K562 (cell line): ENCODE results near the gene CMTM1. TPM values are rescaled to one million over a fixed set of nuclear protein-coding genes. Genes with fewer than 3 reads are reported as not detected.

Experiments used
- ATAC-seq: fragments of 200-7000 bp; cut with Tn5 transposase; 3 replicates; pipeline ENCODE4 v1.9.1; 2020; ENCODE audit warnings: moderate library complexity
- BruUV-seq: library from RNA; stranded (reverse); fragments of 400-500 nt; replicated peaks from 2 replicates; lab custom pipeline; 2021; lab: Mats Ljungman, UMichigan
- CTCF ChIA-PET: fragments of 300-600 bp; formaldehyde crosslinking; extraction: SDS; loops from one replicate; lab custom pipeline; 2021; ENCODE audit warnings: low intra/inter-chr PET ratio; lab: Yijun Ruan, JAX
- POLR2A ChIA-PET: fragments of 300-600, 350-650 bp; sonication (Branson Sonifier 250); formaldehyde crosslinking; extraction: SDS; loops from one replicate; lab custom pipeline; 2021; ENCODE audit warnings: antibody characterized with exemption, inconsistent platforms; lab: Yijun Ruan, JAX
- DNase-seq, 4 experiments: peaks; one replicate each; pipeline versions ENCODE4 v3.0.0 to v3.0.0-alpha.2; 2011 to 2018; ENCODE audit warnings: low spot score in 3 of 4, mixed read lengths in 3 of 4; ENCODE audit errors: extremely low read depth in 1 of 4
- FAIRE-seq: peaks from 2 replicates; lab custom pipeline; 2011; peaks lifted over from hg19 to GRCh38; lab: Jason Lieb, UNC
- H2AFZ ChIP-seq: 2 replicates; pipeline ENCODE4 v1.6.0; 2011; ENCODE audit warnings: low read depth, low read length, control low read depth, inconsistent platforms
- H3K27ac ChIP-seq: fragments of 200-600 bp; 3 replicates; pipeline ENCODE4 v1.8.0; 2011; ENCODE audit warnings: low read depth, mild to moderate bottlenecking, control low read depth, inconsistent platforms, low read length, moderate library complexity, mixed read lengths; ENCODE audit errors: extremely low read depth
- H3K27me3 ChIP-seq, 2 experiments: fragments of 300-600 bp in 1 of 2; 2 replicates in 1 of 2; 3 replicates in 1 of 2; pipeline versions ENCODE4 v1.6.0 to v1.8.0; 2011; ENCODE audit warnings: inconsistent platforms in 2 of 2, low read length in 2 of 2, mild to moderate bottlenecking in 1 of 2, mixed read lengths in 1 of 2, moderate library complexity in 1 of 2; ENCODE audit not compliant: control insufficient read depth in 2 of 2, insufficient read depth in 2 of 2
- H3K36me3 ChIP-seq: fragments of 300-600 bp; 3 replicates; pipeline ENCODE4 v1.8.0; 2011; ENCODE audit warnings: mild to moderate bottlenecking, low read length, inconsistent platforms; ENCODE audit not compliant: control insufficient read depth, insufficient read depth
- H3K4me1 ChIP-seq, 2 experiments: fragments of 200-600 bp in 1 of 2; replicated peaks in 1 of 2; 2 replicates in 1 of 2; 3 replicates in 1 of 2; pipeline versions ENCODE4 v1.5.1 to v1.8.0; 2011; ENCODE audit warnings: inconsistent platforms in 2 of 2, low read length in 2 of 2, mild to moderate bottlenecking in 1 of 2, mixed read lengths in 1 of 2, moderate library complexity in 1 of 2; ENCODE audit not compliant: control insufficient read depth in 2 of 2, insufficient read depth in 2 of 2
- H3K4me2 ChIP-seq: 2 replicates; pipeline ENCODE4 v1.6.1; 2011; ENCODE audit warnings: low read length, control low read depth, inconsistent platforms, mixed read lengths; ENCODE audit not compliant: insufficient read depth
- H3K4me3 ChIP-seq: fragments of 200-600 bp; sonication (generic), shearing (Covaris generic); 2 replicates; pipeline ENCODE4 v1.5.1; 2016; ENCODE audit warnings: control low read depth, inconsistent platforms
- H3K79me2 ChIP-seq: fragments of 200-600 bp; 3 replicates; pipeline ENCODE4 v1.8.0; 2011; ENCODE audit warnings: low read length, inconsistent platforms; ENCODE audit not compliant: control insufficient read depth, insufficient read depth
- H3K9ac ChIP-seq, 2 experiments: 2 replicates each; pipeline versions ENCODE4 v1.6.0 to v1.6.1; 2011; ENCODE audit warnings: low read depth in 2 of 2, low read length in 2 of 2, control low read depth in 1 of 2, inconsistent platforms in 1 of 2, mild to moderate bottlenecking in 1 of 2, mixed read lengths in 1 of 2; ENCODE audit not compliant: insufficient read depth in 1 of 2
- H3K9me1 ChIP-seq: one replicate; pipeline ENCODE4 v1.6.0; 2011; ENCODE audit warnings: inconsistent platforms, mild to moderate bottlenecking, low read length, moderate library complexity; ENCODE audit not compliant: control insufficient read depth, insufficient read depth
- H3K9me3 ChIP-seq: replicated peaks from 2 replicates; pipeline ENCODE4 v1.5.1; 2011; ENCODE audit warnings: low read depth, low read length, inconsistent platforms; ENCODE audit not compliant: control insufficient read depth, insufficient read depth
- H4K20me1 ChIP-seq: replicated peaks from 2 replicates; pipeline ENCODE4 v1.6.1; 2011; ENCODE audit warnings: low read length, inconsistent platforms, mixed read lengths; ENCODE audit not compliant: control insufficient read depth, insufficient read depth
- CBFA2T3 ChIP-seq: fragments of 450-650 bp; IDR thresholded peaks from 2 replicates; pipeline ENCODE4 v1.6.1; 2017
- EGR1 ChIP-seq: fragments of 450-650 bp; conservative IDR thresholded peaks from 2 replicates; pipeline ENCODE4 v1.6.1; 2017; ENCODE audit warnings: mild to moderate bottlenecking
- KDM1A ChIP-seq, 2 experiments: fragments of 450-650 bp; IDR thresholded peaks; 2 replicates each; pipeline ENCODE4 v1.6.1; 2016; ENCODE audit warnings: mild to moderate bottlenecking in 2 of 2
- MYNN ChIP-seq, 2 experiments: sonication (generic); formaldehyde crosslinking in 1 of 2; IDR thresholded peaks; 2 replicates each; pipeline versions ENCODE4 v1.5.0 to v1.6.1; 2016 to 2020; ENCODE audit warnings: antibody characterized with exemption in 1 of 2, missing genetic modification reagents in 1 of 2
- PCBP1 ChIP-seq: fragments of 200-400 bp; formaldehyde crosslinking; IDR thresholded peaks from 2 replicates; pipeline ENCODE4 v1.6.1; 2018; ENCODE audit warnings: mild to moderate bottlenecking, low read depth, low read length; ENCODE audit not compliant: poor library complexity, severe bottlenecking
- SRSF1 ChIP-seq: fragments of 200-400 bp; formaldehyde crosslinking; IDR thresholded peaks from 2 replicates; pipeline ENCODE4 v1.6.1; 2017; ENCODE audit warnings: mild to moderate bottlenecking, low read depth, low read length, moderate library complexity
- ZBTB7A ChIP-seq: IDR thresholded peaks from 2 replicates; pipeline ENCODE4 v1.6.1; 2011; ENCODE audit warnings: low read depth, mild to moderate bottlenecking, low read length, moderate library complexity, borderline replicate concordance; ENCODE audit not compliant: control insufficient read depth
- WGBS: fragments of 100-300 bp; shearing (Covaris generic); methylation state at CpG from one replicate; pipeline ENCODE4 v1.1.6; 2016; ENCODE audit warnings: low coverage, mixed read lengths; ENCODE audit not compliant: insufficient coverage; ENCODE audit errors: missing lambda C conversion rate; 5-methylcytosine and 5-hydroxymethylcytosine counted together
- in situ Hi-C: fragments of 300-500 bp; cut with MboI; formaldehyde crosslinking; loops from 4 replicates; pipeline ENCODE4 v1.15.0; 2018; ENCODE audit warnings: inconsistent platforms, mixed read lengths
- intact Hi-C: fragments of 100-400 bp; cut with micrococcal nuclease; formaldehyde crosslinking; loops from 2 replicates; pipeline ENCODE4 v1.14.2; 2022
- polyA plus RNA-seq, 8 experiments: library from polyadenylated mRNA; depleted of rRNA in 4 of 8; stranded (reverse) in 5 of 8; unstranded in 3 of 8; fragments of >200 nt; fragmentation: Nextera tagmentation in 2 of 8; fragmentation: Illumina TruSeq in 1 of 8; extraction: Ambion mirVana in 2 of 8; extraction: Trizol in 1 of 8; gene quantifications; 2 replicates each; pipeline versions ENCODE4 v1.2.1 to v1.2.3, GENCODE V29; 2011 to 2014; ENCODE audit warnings: inconsistent platforms in 1 of 8, missing spikeins in 1 of 8
- total RNA-seq, 7 experiments: library from RNA; depleted of rRNA in 6 of 7; stranded (reverse); fragments of >200 nt in 6 of 7; fragmentation: Illumina TruSeq in 2 of 7; extraction: Trizol in 2 of 7; gene quantifications; 2 replicates each; pipeline versions ENCODE4 v1.2.1 to v1.2.3, GENCODE V29; 2011 to 2021; ENCODE audit warnings: low replicate concordance in 1 of 7
- TF ChIP-seq, protein P1 (sequence below): sonication (generic); formaldehyde crosslinking; IDR thresholded peaks from 2 replicates; pipeline ENCODE4 v1.8.0; 2023; ENCODE audit warnings: mild to moderate bottlenecking, missing genetic modification reagents

CMTM1 gene
- total and polyA plus RNA-seq, 9 of the 15 experiments (the other 6 are each of a cell fraction or from before 2014, with no cell fraction given): 0.25 to 2.6 (median 1.1) TPM; not detected in 2

DNA sequence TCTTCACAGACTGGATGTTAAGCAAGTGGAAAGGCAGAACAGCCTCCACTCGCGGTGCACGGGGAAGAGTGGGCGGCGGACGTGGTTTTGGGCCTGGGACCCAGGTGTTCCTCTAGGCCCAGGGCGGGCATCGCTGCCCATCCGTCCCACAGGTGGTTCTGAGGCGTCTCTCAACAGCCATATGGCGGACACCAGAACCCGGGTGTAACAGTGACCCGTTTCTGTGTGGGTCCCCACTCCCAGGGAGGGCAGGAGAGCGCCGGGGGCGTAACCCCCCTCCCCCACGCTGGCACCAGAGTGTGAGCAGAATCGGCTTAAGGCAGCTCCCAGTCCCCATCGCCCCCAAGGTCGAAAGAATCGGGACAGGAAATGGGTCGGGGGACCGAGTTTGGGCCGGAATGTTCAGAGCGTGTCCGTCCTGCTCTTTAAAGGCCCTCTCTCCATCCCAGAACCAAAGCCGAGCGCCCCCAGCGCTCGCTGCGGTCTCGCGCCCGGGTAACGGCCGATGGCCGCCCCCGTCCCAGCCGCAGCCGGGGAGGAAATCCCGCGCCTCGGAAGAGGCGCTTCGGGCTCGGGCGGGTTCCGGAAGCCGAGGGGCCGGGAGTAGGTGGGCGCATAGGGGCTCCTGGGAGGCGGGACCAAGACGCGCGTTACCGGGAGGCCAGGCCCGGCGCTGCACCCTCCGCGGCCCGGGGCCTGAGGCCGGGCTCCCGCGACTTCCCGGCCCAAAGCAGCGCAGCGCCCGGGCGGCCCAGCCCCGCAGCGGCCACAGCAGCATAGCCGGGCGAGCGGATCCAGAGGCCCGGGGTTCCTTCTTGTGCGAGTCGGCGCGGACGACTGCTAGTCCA lies 16.7 kb upstream of the CMTM1 start, which contains the start of gene TK2:
Gene TK2, minus strand, starts transcription at position 839 of the 848 bp plus-strand sequence. Its CDS starts 61 bp downstream, at position 778.
- H3K27me3 ChIP-seq: no peaks in the 10 kb centered on the region
- H3K9me1 ChIP-seq: peaks cover 3% of the 10 kb centered on the region
- TSS peak; percentile 44 for BruUV-seq
- H3K9me3 ChIP-seq: no peaks in the 10 kb centered on the region
- peak within 1 kb of the TSS; percentile 96 for H2AFZ ChIP-seq
- peaks cover 26% of the 10 kb centered on the region for H3K79me2 ChIP-seq
- 16% methylated on average over 45 of the region's 80 CpGs for WGBS
- in situ Hi-C loops: no loop called here
- ATAC-seq (peak; percentile 68), FAIRE-seq (no peak), DNase-seq (peak; percentile 69 to 89 (median 80))
- POLR2A ChIA-PET: interaction anchor here (1.0 to 1.3 kb wide), 3 partner anchors 10 to 192 kb away, joined by 3 to 5 read pairs (median 4); no protein-coding TSS in a partner anchor
- peak within 1 kb of the TSS; percentile 60 for H3K4me3 ChIP-seq
- peaks cover 39 to 41% of the 10 kb centered on the region in 2 experiments for H3K4me1 ChIP-seq
- CTCF ChIA-PET: no interaction called here
- H3K27ac ChIP-seq: peak within 1 kb of the TSS; percentile 97
- peaks cover 5% of the 10 kb centered on the region; the same call in 2 of the 3 replicates for H3K36me3 ChIP-seq
- H3K9ac ChIP-seq: peak within 1 kb of the TSS; percentile 83 to 94
- no peaks in the 10 kb centered on the region for H4K20me1 ChIP-seq
- peak within 1 kb of the TSS; percentile 83 for H3K4me2 ChIP-seq
- intact Hi-C loops: loop anchor here (2.0 kb wide), 1 partner anchor 33 kb away; no protein-coding TSS in a partner anchor
- TF ChIP-seq PCBP1: peak; percentile 66
- no peak for TF ChIP-seq CBFA2T3
- TF ChIP-seq MYNN (IDR thresholded peaks at IDR 0.05): no peak
- no peak for TF ChIP-seq MYNN (CRISPR knock-in tag; IDR thresholded peaks at IDR 0.05)
- TF ChIP-seq, protein P1, sequence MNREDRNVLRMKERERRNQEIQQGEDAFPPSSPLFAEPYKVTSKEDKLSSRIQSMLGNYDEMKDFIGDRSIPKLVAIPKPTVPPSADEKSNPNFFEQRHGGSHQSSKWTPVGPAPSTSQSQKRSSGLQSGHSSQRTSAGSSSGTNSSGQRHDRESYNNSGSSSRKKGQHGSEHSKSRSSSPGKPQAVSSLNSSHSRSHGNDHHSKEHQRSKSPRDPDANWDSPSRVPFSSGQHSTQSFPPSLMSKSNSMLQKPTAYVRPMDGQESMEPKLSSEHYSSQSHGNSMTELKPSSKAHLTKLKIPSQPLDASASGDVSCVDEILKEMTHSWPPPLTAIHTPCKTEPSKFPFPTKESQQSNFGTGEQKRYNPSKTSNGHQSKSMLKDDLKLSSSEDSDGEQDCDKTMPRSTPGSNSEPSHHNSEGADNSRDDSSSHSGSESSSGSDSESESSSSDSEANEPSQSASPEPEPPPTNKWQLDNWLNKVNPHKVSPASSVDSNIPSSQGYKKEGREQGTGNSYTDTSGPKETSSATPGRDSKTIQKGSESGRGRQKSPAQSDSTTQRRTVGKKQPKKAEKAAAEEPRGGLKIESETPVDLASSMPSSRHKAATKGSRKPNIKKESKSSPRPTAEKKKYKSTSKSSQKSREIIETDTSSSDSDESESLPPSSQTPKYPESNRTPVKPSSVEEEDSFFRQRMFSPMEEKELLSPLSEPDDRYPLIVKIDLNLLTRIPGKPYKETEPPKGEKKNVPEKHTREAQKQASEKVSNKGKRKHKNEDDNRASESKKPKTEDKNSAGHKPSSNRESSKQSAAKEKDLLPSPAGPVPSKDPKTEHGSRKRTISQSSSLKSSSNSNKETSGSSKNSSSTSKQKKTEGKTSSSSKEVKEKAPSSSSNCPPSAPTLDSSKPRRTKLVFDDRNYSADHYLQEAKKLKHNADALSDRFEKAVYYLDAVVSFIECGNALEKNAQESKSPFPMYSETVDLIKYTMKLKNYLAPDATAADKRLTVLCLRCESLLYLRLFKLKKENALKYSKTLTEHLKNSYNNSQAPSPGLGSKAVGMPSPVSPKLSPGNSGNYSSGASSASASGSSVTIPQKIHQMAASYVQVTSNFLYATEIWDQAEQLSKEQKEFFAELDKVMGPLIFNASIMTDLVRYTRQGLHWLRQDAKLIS (CRISPR knock-in tag): peak; percentile 45; the same call in 1 of the 2 replicates
- 0 out of 2 replicates have a peak, but pooled peaks have one; percentile 19 for TF ChIP-seq SRSF1
- TF ChIP-seq EGR1: peak; percentile 73
- 0 out of 4 replicates have a peak, but pooled peaks of 1 of the 2 experiments have one; percentile 48 for TF ChIP-seq KDM1A (IDR thresholded peaks at IDR 0.05)
- TF ChIP-seq ZBTB7A: peak; percentile 95
